HEK293T (cell line): ENCODE results near the gene CACNA1G.

Experiments
- CTCF ChIA-PET: fragments of 350-600 bp; formaldehyde crosslinking; extraction: SDS; loops from one replicate; lab custom pipeline; 2021; ENCODE audit warnings: antibody characterized with exemption, inconsistent platforms; lab: Yijun Ruan, JAX
- POLR2A ChIA-PET: fragments of 350-600 bp; formaldehyde crosslinking; extraction: SDS; loops from one replicate; lab custom pipeline; 2020; ENCODE audit warnings: antibody characterized with exemption, inconsistent platforms; lab: Yijun Ruan, JAX
- DNase-seq: peaks from one replicate; pipeline ENCODE4 v3.0.0; 2012; ENCODE audit warnings: mixed read lengths; ENCODE audit errors: extremely low spot score
- ARNT ChIP-seq: fragments of 450-650 bp; IDR thresholded peaks from 2 replicates; pipeline ENCODE4 v1.6.1; 2017; ENCODE audit warnings: mild to moderate bottlenecking
- BHLHE40 ChIP-seq: fragments of 450-650 bp; IDR thresholded peaks from 2 replicates; pipeline ENCODE4 v1.6.1; 2016; ENCODE audit warnings: mild to moderate bottlenecking, moderate library complexity, borderline replicate concordance
- CTBP1 ChIP-seq: fragments of 450-650 bp; IDR thresholded peaks from 2 replicates; pipeline ENCODE4 v1.6.1; 2016; ENCODE audit warnings: borderline replicate concordance
- ELF4 ChIP-seq: fragments of 450-650 bp; IDR thresholded peaks from 2 replicates; pipeline ENCODE4 v1.6.1; 2017; ENCODE audit warnings: antibody characterized with exemption
- FOXA1 ChIP-seq: fragments of 450-650 bp; IDR thresholded peaks from 2 replicates; pipeline ENCODE4 v1.6.1; 2016; ENCODE audit warnings: mild to moderate bottlenecking
- FOXK2 ChIP-seq: fragments of 450-650 bp; IDR thresholded peaks from 2 replicates; pipeline ENCODE4 v1.6.1; 2016; ENCODE audit warnings: mild to moderate bottlenecking
- FOXM1 ChIP-seq: fragments of 450-650 bp; IDR thresholded peaks from 2 replicates; pipeline ENCODE4 v1.6.1; 2017; ENCODE audit warnings: mild to moderate bottlenecking, borderline replicate concordance
- HDGF ChIP-seq: fragments of 450-650 bp; IDR thresholded peaks from 2 replicates; pipeline ENCODE4 v1.6.1; 2017; ENCODE audit warnings: antibody characterized with exemption, borderline replicate concordance
- L3MBTL2 ChIP-seq: fragments of 450-650 bp; conservative IDR thresholded peaks from 2 replicates; pipeline ENCODE4 v1.6.1; 2016; ENCODE audit warnings: mild to moderate bottlenecking
- LEF1 ChIP-seq: fragments of 450-650 bp; IDR thresholded peaks from 2 replicates; pipeline ENCODE4 v1.6.1; 2017; ENCODE audit warnings: mild to moderate bottlenecking, borderline replicate concordance
- NFRKB ChIP-seq: fragments of 450-650 bp; IDR thresholded peaks from 2 replicates; pipeline ENCODE4 v1.6.1; 2016; ENCODE audit warnings: mild to moderate bottlenecking, moderate library complexity
- SP1 ChIP-seq: fragments of 450-650 bp; IDR thresholded peaks from 2 replicates; pipeline ENCODE4 v1.6.1; 2017
- SUZ12 ChIP-seq: fragments of 450-650 bp; IDR thresholded peaks from 2 replicates; pipeline ENCODE4 v1.6.1; 2016; ENCODE audit warnings: mild to moderate bottlenecking
- TARDBP ChIP-seq: fragments of 450-650 bp; IDR thresholded peaks from 2 replicates; pipeline ENCODE4 v1.6.1; 2016
- ZNF384 ChIP-seq: fragments of 450-650 bp; IDR thresholded peaks from 2 replicates; pipeline ENCODE4 v1.6.1; 2016
- TF ChIP-seq, protein P1 (sequence below): fragments of 450-650 bp; IDR thresholded peaks from 2 replicates; pipeline ENCODE4 v1.6.1; 2016

CACNA1G gene

DNA sequence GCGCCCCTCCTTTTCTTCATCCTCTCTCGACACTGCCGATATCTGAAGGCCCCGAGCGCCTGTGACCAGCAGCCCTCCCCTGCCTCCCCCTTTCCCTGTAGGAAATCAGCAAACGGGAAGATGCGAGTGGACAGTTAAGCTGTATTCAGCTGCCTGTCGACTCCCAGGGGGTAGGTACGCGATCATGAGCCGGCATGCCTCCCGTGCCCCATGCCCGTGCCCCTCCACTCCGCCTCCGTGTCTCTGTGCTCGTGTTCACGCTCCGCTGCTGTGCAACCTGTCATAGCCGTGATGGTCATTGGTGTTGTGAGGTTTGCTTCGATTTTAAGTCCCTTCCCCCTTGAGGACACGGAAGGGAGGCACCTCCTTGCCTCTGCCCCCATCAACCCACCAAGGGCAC, 34.4 kb downstream of the CACNA1G start:
- TF ChIP-seq CTBP1 (no peak), NFRKB (no peak), LEF1 (no peak), HDGF (no peak), L3MBTL2 (no peak), FOXM1 (no peak), ELF4 (no peak), BHLHE40 (no peak), SUZ12 (no peak), ZNF384 (no peak), FOXA1 (no peak), TARDBP (no peak), FOXK2 (no peak), ARNT (no peak), SP1 (no peak)
- TF ChIP-seq, protein P1, sequence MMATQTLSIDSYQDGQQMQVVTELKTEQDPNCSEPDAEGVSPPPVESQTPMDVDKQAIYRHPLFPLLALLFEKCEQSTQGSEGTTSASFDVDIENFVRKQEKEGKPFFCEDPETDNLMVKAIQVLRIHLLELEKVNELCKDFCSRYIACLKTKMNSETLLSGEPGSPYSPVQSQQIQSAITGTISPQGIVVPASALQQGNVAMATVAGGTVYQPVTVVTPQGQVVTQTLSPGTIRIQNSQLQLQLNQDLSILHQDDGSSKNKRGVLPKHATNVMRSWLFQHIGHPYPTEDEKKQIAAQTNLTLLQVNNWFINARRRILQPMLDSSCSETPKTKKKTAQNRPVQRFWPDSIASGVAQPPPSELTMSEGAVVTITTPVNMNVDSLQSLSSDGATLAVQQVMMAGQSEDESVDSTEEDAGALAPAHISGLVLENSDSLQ = no peak
- ChIA-PET CTCF (no interaction called here), POLR2A (no interaction called here)
- no peak for DNase-seq

DNA sequence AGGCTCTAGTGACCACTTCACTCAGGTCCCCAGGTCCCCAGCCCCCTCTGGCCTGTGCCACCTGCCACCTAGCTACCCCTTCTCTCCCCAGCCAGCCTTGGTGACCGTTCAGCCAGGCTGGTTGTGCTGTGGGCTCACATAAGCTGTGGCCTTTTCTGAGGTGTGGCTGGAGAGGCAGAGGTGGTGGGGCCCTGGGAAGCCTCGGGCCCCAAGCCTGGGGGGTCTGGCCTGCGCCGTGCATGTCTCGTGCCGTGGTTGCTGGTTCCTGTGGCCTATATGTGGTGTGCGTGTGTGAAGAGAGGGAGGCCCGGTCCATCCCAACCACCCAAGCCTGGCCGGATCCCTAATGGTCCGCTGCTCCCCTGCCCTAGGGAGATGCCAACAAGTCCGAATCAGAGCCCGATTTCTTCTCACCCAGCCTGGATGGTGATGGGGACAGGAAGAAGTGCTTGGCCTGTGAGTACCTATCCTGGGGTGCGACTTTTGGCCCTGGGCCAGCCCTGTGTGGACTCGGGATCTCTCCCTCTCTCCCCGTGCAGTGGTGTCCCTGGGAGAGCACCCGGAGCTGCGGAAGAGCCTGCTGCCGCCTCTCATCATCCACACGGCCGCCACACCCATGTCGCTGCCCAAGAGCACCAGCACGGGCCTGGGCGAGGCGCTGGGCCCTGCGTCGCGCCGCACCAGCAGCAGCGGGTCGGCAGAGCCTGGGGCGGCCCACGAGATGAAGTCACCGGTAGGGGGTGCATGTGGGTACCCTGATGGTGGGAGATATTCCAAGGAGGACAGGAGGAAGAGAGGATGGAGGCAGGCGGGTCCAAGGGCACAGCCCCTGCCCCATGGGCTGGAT, 35.9 kb downstream of the CACNA1G start:
- TF ChIP-seq ZNF384 = no peak
- CTCF ChIA-PET = no interaction called here
- DNase-seq = no peak
- POLR2A ChIA-PET = no interaction called here

DNA sequence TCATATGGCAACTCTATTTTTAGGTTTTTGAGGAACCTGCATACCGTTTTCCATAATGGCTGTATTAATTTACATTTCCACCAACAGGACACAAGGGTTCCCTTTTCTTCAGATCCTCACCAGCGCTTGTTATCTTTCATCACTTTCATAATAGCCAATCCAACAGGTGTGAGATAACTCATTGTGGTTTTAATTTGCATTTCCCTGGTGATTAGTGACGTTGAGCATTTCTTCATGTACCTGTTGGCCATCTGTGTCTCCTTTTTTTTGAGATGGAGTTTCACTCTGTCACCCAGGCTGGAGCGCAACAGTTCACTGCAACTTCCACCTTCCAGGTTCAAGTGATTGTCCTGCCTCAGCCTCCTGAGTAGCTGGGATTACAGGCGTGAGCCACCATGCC, 38.0 kb downstream of the CACNA1G start:
- ChIA-PET CTCF (no interaction called here), POLR2A (interaction anchor here (0.7 kb wide), 1 partner anchor 14 kb away, joined by 3 read pairs; no protein-coding TSS in a partner anchor)
- no peak for DNase-seq
- TF ChIP-seq NFRKB (no peak), ARNT (no peak), LEF1 (no peak)

- ChIA-PET POLR2A (no interaction called here), CTCF (interaction anchor here (1.0 kb wide), 1 partner anchor 9 kb away, joined by 3 read pairs; no protein-coding TSS in a partner anchor)
- TF ChIP-seq TARDBP (no peak), FOXK2 (no peak), ARNT (no peak), LEF1 (no peak), ZNF384 (no peak), CTBP1 (no peak), BHLHE40 (no peak), FOXA1 (no peak), L3MBTL2 (no peak), ELF4 (no peak), NFRKB (no peak), HDGF (no peak), SP1 (no peak), SUZ12 (no peak), FOXM1 (no peak)
- TF ChIP-seq, protein P1 = no peak
- no peak for DNase-seq
Observed at GRCh38 chr17:50599606-50600005, 39.1 kb downstream of the CACNA1G start.

DNA sequence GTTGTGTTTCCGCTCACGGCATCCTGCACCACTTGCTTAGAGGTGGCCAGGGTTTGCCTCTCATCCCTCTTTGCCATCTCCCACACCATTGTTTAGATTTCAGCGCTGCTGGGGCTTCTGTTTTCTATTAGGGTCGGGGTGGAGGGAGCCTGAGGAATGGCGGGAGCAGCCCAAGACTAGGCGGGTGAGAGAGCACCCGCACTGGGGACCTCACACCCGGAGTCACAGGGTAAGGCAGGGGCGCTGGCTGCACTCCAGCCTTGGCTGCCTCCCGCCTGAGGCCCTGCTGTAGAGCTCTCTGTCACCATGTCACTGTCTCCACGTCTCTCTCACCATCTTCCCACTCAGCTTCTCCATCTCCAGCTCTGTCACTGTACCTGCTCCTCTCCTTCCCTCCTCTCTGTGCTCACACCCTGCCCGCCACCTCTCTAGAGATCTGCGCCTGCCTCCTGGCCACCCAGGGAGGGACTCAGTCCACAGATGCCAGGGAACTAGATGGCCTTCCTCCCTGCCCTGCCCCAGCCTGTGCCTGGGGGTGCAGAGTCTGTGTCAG, 41.4 kb downstream of the CACNA1G start:
- no peak for DNase-seq
- CTCF ChIA-PET = no interaction called here
- POLR2A ChIA-PET = interaction anchor here (0.8 kb wide), 1 partner anchor 9 kb away, joined by 3 read pairs; no protein-coding TSS in a partner anchor
- TF ChIP-seq LEF1 (no peak), SP1 (no peak), SUZ12 (no peak), BHLHE40 (no peak), ARNT (no peak), HDGF (no peak), FOXM1 (no peak), CTBP1 (no peak), L3MBTL2 (no peak), FOXK2 (no peak)
- TF ChIP-seq, protein P1 = no peak

- ChIA-PET CTCF (interaction anchor here (1.0 kb wide), 1 partner anchor 17 kb away, joined by 3 read pairs; no protein-coding TSS in a partner anchor), POLR2A (interaction anchor here (0.8 kb wide), 1 partner anchor 10 kb away, joined by 3 read pairs; no protein-coding TSS in a partner anchor)
- no peak for DNase-seq
- TF ChIP-seq FOXK2 = no peak
- TF ChIP-seq, protein P1 = no peak
Observed at GRCh38 chr17:50602836-50603235, 42.3 kb downstream of the CACNA1G start.
